GM23338 (cell line): ENCODE data around the gene CDHR2. TPM values are rescaled to one million over a fixed set of nuclear protein-coding genes. Genes with fewer than 3 reads are reported as not detected.

Experiments
- ATAC-seq: fragments of 200-7000 bp; cut with Tn5 transposase; 3 replicates; pipeline ENCODE4 v1.9.1; 2020
- DNase-seq: peaks from one replicate; pipeline ENCODE4 v3.0.0-alpha.2; 2015; ENCODE audit warnings: low spot score
- H2AFZ ChIP-seq: fragments of 200-600 bp; sonication (generic); 2 replicates; pipeline ENCODE4 v1.8.0; 2016; ENCODE audit warnings: antibody characterized with exemption, mild to moderate bottlenecking, moderate library complexity
- H3F3A ChIP-seq: fragments of 200-600 bp; sonication (generic); replicated peaks from 2 replicates; pipeline ENCODE4 v1.8.0; 2017; ENCODE audit warnings: antibody characterized with exemption, mixed run types, low read depth
- H3K27ac ChIP-seq: fragments of 200-600 bp; sonication (generic); 2 replicates; pipeline ENCODE4 v1.6.1; 2016; ENCODE audit warnings: low read depth
- H3K27me3 ChIP-seq: fragments of 200-600 bp; sonication (generic); 2 replicates; pipeline ENCODE4 v1.8.0; 2016; ENCODE audit warnings: mild to moderate bottlenecking, mixed run types, moderate library complexity; ENCODE audit not compliant: insufficient read depth
- H3K36me3 ChIP-seq: fragments of 200-600 bp; sonication (generic); 2 replicates; pipeline ENCODE4 v1.8.0; 2016; ENCODE audit warnings: mild to moderate bottlenecking; ENCODE audit not compliant: insufficient read depth
- H3K4me1 ChIP-seq: fragments of 200-600 bp; sonication (generic); 2 replicates; pipeline ENCODE4 v1.8.0; 2016; ENCODE audit warnings: mild to moderate bottlenecking, moderate library complexity; ENCODE audit not compliant: insufficient read depth
- H3K4me2 ChIP-seq: fragments of 200-600 bp; sonication (generic); 2 replicates; pipeline ENCODE4 v1.7.1; 2017; ENCODE audit warnings: mixed run types
- H3K4me3 ChIP-seq: fragments of 200-600 bp; sonication (generic); 2 replicates; pipeline ENCODE4 v1.6.1; 2016; ENCODE audit warnings: mixed run types
- H3K79me2 ChIP-seq: fragments of 200-600 bp; sonication (generic); replicated peaks from 2 replicates; pipeline ENCODE4 v1.8.0; 2017; ENCODE audit warnings: mild to moderate bottlenecking; ENCODE audit not compliant: insufficient read depth
- H3K9me2 ChIP-seq: fragments of 200-600 bp; sonication (generic); 2 replicates; pipeline ENCODE4 v1.8.0; 2017; ENCODE audit not compliant: insufficient read depth
- H4K20me1 ChIP-seq: fragments of 200-600 bp; sonication (generic); replicated peaks from 2 replicates; pipeline ENCODE4 v1.8.0; 2017; ENCODE audit warnings: mild to moderate bottlenecking; ENCODE audit not compliant: insufficient read depth
- H3K27ac Mint-ChIP-seq: 2 replicates; pipeline ENCODE4 v1.8.0; 2020; ENCODE audit warnings: inconsistent platforms, mild to moderate bottlenecking, moderate library complexity, mixed read lengths
- H3K27me3 Mint-ChIP-seq: 3 replicates; pipeline ENCODE4 v1.8.0; 2022; ENCODE audit warnings: low read depth, mild to moderate bottlenecking, moderate library complexity, mixed read lengths, inconsistent platforms; ENCODE audit not compliant: insufficient read depth, poor library complexity
- H3K36me3 Mint-ChIP-seq: 3 replicates; pipeline ENCODE4 v1.8.0; 2021; ENCODE audit warnings: low read depth, mild to moderate bottlenecking, inconsistent platforms, moderate library complexity, mixed read lengths
- H3K4me1 Mint-ChIP-seq: 3 replicates; pipeline ENCODE4 v1.8.0; 2020; ENCODE audit warnings: mild to moderate bottlenecking, inconsistent platforms, mixed read lengths
- H3K4me3 Mint-ChIP-seq: 3 replicates; pipeline ENCODE4 v1.8.0; 2021; ENCODE audit warnings: moderate library complexity, mild to moderate bottlenecking, inconsistent platforms, mixed read lengths
- H3K9me3 Mint-ChIP-seq: 3 replicates; pipeline ENCODE4 v1.8.0; 2020; ENCODE audit warnings: moderate library complexity, mild to moderate bottlenecking, inconsistent platforms, mixed read lengths
- EZH2phosphoT487 ChIP-seq: fragments of 200-600 bp; sonication (generic); IDR thresholded peaks from one replicate; pipeline ENCODE4 v1.8.1; 2018; ENCODE audit warnings: antibody characterized with exemption; ENCODE audit not compliant: unreplicated experiment
- JUNB ChIP-seq: IDR thresholded peaks from one replicate; pipeline ENCODE4 v1.6.1; 2016; ENCODE audit warnings: antibody characterized with exemption; ENCODE audit not compliant: unreplicated experiment
- NANOG ChIP-seq: IDR thresholded peaks from 2 replicates; pipeline ENCODE4 v1.6.1; 2016; ENCODE audit warnings: antibody characterized with exemption, borderline replicate concordance
- POLR2AphosphoS5 ChIP-seq: IDR thresholded peaks from 2 replicates; pipeline ENCODE4 v1.6.1; 2016; ENCODE audit warnings: antibody characterized with exemption, low read depth
- STAT1 ChIP-seq: IDR thresholded peaks from one replicate; pipeline ENCODE4 v1.6.1; 2016; ENCODE audit warnings: antibody characterized with exemption; ENCODE audit not compliant: unreplicated experiment
- ZNF331 ChIP-seq: fragments of 250-450 bp; sonication (Bioruptor Pico); IDR thresholded peaks from 2 replicates; pipeline ENCODE4 v1.5.0; 2020; ENCODE audit warnings: low read depth, mild to moderate bottlenecking, moderate library complexity
- polyA plus RNA-seq: library from polyadenylated mRNA; unstranded; fragments of >200 nt; fragmentation: Nextera tagmentation; extraction: Ambion mirVana; gene quantifications from 2 replicates; pipeline ENCODE4 v1.2.1, GENCODE V29; 2016
- total RNA-seq: library from RNA; depleted of rRNA; stranded (reverse); fragments of >200 nt; shearing (Covaris generic); gene quantifications from 2 replicates; pipeline ENCODE4 v1.2.3, GENCODE V29; 2014
- TF ChIP-seq, protein P1 (sequence below): IDR thresholded peaks from one replicate; pipeline ENCODE4 v1.6.1; 2018; ENCODE audit warnings: antibody characterized with exemption; ENCODE audit not compliant: unreplicated experiment

Gene CDHR2
- total and polyA plus RNA-seq, 2 experiments from 2014 or later = not detected

DNA sequence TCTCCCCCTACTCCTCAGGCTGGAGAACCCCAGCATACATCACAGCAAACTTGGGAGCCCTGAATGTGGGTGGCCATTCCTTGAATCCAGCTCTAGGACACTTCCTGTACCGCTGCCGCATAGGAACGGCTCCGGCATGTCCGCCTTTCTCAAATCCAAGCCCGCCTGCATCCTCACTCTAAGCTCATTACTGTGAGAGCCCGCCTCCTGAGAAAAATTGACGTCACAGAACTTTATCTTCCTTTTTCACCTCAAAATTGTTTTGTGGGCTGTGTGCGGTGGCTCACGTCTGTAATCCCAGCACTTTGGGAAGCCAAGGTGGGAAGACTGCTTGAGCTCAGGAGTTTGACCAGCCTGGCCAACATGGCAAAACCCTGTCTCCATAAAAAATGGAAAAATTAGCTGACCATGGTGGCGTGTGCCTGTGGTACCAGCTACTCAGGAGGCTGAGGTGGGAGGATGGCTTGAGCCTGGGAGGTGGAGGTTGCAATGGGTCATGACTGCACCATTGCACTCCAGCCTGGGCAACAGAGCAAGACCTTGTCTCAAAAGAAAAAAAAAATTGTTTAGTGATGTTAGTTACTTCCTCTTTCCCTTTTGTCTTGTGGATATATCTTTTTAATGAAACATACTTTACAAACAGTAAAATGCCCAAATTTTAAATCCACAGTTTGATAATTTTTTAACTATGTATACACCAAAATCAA, 34.7 kb upstream of the CDHR2 start:
- no peak for DNase-seq
- no peak overlapping the region for H3K27ac ChIP-seq
- Mint-ChIP-seq H3K27me3 (peaks cover 5% of the 10 kb centered on the region), H3K27ac (peak overlapping the region; percentile 27), H3K4me3 (no peak overlapping the region), H3K9me3 (no peaks in the 10 kb centered on the region), H3K36me3 (no peaks in the 10 kb centered on the region), H3K4me1 (peaks cover 2% of the 10 kb centered on the region; the same call in 2 of the 3 replicates)
- no peak for ATAC-seq
- no peaks in the 10 kb centered on the region for H3K4me1 ChIP-seq
- TF ChIP-seq JUNB = no peak
- TF ChIP-seq NANOG = no peak
- TF ChIP-seq STAT1 = no peak
- TF ChIP-seq EZH2phosphoT487 = no peak
- H3F3A ChIP-seq = no peaks in the 10 kb centered on the region
- H3K4me3 ChIP-seq = no peak overlapping the region
- H3K27me3 ChIP-seq = no peaks in the 10 kb centered on the region
- no peaks in the 10 kb centered on the region for H3K9me2 ChIP-seq
- H3K79me2 ChIP-seq = no peaks in the 10 kb centered on the region
- 0 out of 2 replicates have a peak, but pooled peaks cover 2% of the 10 kb centered on the region for H4K20me1 ChIP-seq
- H3K36me3 ChIP-seq = no peaks in the 10 kb centered on the region
- H3K4me2 ChIP-seq = no peak overlapping the region
- H2AFZ ChIP-seq = peak overlapping the region; percentile 52; the same call in 1 of the 2 replicates

DNA sequence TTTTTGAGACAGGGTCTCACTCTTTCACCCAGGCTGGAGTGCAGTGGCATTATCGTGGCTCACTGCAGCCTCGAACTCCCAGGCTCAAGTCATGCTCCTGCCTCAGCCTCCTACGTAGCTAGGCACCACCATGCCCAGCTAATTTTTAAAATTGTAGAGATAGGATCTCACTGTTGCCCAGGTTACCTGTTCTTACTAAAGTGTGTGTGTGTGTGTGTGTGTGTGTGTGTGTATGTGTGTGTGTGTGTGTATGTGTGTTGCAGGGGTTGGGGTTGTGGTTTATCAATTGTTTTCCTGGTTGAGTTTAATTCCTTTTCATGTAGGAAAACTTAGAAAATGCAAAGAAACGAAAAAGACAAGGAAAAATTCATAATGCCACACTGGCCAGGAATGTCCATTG, 33.7 kb upstream of the CDHR2 start:
- H3F3A ChIP-seq = no peaks in the 10 kb centered on the region
- no peaks in the 10 kb centered on the region for H3K4me1 ChIP-seq
- Mint-ChIP-seq H3K27ac (no peak overlapping the region), H3K27me3 (peaks cover 5% of the 10 kb centered on the region), H3K9me3 (no peaks in the 10 kb centered on the region), H3K36me3 (no peaks in the 10 kb centered on the region), H3K4me1 (peaks cover 8% of the 10 kb centered on the region), H3K4me3 (no peak overlapping the region)
- H3K36me3 ChIP-seq = no peaks in the 10 kb centered on the region
- DNase-seq (no peak), ATAC-seq (no peak)
- no peak overlapping the region for H2AFZ ChIP-seq
- H4K20me1 ChIP-seq = no peaks in the 10 kb centered on the region
- no peak overlapping the region for H3K4me2 ChIP-seq
- no peak overlapping the region for H3K27ac ChIP-seq
- no peak for TF ChIP-seq ZNF331
- no peak for TF ChIP-seq NANOG
- H3K79me2 ChIP-seq = no peaks in the 10 kb centered on the region
- H3K27me3 ChIP-seq = no peaks in the 10 kb centered on the region
- no peaks in the 10 kb centered on the region for H3K9me2 ChIP-seq
- H3K4me3 ChIP-seq = no peak overlapping the region

DNA sequence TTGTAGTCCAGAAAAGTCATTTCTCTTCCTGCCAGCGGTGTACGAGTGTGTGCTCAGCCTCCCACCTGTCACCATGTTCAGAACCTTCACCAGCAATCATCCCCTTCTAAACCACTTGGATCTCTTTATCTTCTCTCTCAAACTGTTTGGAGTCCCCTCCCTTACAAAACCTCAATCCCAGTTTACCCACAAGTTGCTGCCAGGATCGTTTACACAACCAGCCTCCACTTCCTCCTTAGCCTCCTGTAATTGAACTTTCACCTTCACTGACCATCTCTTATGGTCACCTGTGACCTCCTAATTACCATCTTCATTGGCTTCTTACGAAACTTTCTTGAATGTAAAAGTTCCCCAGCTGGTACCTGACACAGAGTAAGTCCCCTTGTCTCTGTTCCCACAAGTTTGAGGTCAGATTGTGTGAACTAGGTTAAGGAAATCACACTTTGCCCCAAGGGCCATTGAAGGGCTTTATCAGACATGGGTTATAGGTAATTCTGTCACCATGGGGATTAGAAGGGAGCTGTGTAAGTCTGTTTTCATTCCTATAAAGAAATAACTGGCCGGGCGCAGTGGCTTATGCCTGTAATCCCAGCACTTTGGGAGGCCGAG, 32.0 kb upstream of the CDHR2 start:
- Histone ChIP-seq H3K27me3 (no peaks in the 10 kb centered on the region), H3F3A (no peaks in the 10 kb centered on the region), H3K27ac (no peak overlapping the region), H3K79me2 (no peaks in the 10 kb centered on the region), H3K4me1 (no peaks in the 10 kb centered on the region), H3K4me3 (no peak overlapping the region), H4K20me1 (no peaks in the 10 kb centered on the region), H2AFZ (no peak overlapping the region), H3K9me2 (no peaks in the 10 kb centered on the region), H3K36me3 (no peaks in the 10 kb centered on the region), H3K4me2 (no peak overlapping the region)
- DNase-seq (no peak), ATAC-seq (no peak)
- no peaks in the 10 kb centered on the region for H3K9me3 Mint-ChIP-seq
- H3K4me1 Mint-ChIP-seq = peaks cover 15% of the 10 kb centered on the region
- peaks cover 4% of the 10 kb centered on the region for H3K27me3 Mint-ChIP-seq
- no peak overlapping the region for H3K27ac Mint-ChIP-seq
- no peak overlapping the region for H3K4me3 Mint-ChIP-seq
- no peaks in the 10 kb centered on the region for H3K36me3 Mint-ChIP-seq
- TF ChIP-seq NANOG (no peak), POLR2AphosphoS5 (no peak)
- TF ChIP-seq, protein P1, sequence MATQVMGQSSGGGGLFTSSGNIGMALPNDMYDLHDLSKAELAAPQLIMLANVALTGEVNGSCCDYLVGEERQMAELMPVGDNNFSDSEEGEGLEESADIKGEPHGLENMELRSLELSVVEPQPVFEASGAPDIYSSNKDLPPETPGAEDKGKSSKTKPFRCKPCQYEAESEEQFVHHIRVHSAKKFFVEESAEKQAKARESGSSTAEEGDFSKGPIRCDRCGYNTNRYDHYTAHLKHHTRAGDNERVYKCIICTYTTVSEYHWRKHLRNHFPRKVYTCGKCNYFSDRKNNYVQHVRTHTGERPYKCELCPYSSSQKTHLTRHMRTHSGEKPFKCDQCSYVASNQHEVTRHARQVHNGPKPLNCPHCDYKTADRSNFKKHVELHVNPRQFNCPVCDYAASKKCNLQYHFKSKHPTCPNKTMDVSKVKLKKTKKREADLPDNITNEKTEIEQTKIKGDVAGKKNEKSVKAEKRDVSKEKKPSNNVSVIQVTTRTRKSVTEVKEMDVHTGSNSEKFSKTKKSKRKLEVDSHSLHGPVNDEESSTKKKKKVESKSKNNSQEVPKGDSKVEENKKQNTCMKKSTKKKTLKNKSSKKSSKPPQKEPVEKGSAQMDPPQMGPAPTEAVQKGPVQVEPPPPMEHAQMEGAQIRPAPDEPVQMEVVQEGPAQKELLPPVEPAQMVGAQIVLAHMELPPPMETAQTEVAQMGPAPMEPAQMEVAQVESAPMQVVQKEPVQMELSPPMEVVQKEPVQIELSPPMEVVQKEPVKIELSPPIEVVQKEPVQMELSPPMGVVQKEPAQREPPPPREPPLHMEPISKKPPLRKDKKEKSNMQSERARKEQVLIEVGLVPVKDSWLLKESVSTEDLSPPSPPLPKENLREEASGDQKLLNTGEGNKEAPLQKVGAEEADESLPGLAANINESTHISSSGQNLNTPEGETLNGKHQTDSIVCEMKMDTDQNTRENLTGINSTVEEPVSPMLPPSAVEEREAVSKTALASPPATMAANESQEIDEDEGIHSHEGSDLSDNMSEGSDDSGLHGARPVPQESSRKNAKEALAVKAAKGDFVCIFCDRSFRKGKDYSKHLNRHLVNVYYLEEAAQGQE = no peak
